Neural progenitor cell (in vitro differentiated cells): ENCODE data around the gene MAP2K5. TPM values are rescaled to one million over a fixed set of nuclear protein-coding genes. Genes with fewer than 3 reads are reported as not detected.
"Not testable (repeated sequence)": the region's sequence is repeated elsewhere in the genome, so short reads cannot be mapped to it uniquely, and the experiment has no call there.

Experiments used
- DNase-seq: peaks from one replicate; pipeline ENCODE4 v3.0.0-alpha.2; 2016; ENCODE audit warnings: low spot score
- H2AFZ ChIP-seq: fragments of 200-600 bp; sonication (generic); replicated peaks from 2 replicates; pipeline ENCODE4 v1.6.1; 2016; ENCODE audit warnings: antibody characterized with exemption
- H3F3A ChIP-seq: fragments of 200-600 bp; sonication (generic); 2 replicates; pipeline ENCODE4 v1.6.1; 2016; ENCODE audit warnings: antibody characterized with exemption, low read depth
- H3K27ac ChIP-seq: fragments of 200-600 bp; sonication (generic); 2 replicates; pipeline ENCODE4 v1.5.1; 2016; ENCODE audit warnings: mild to moderate bottlenecking
- H3K27me3 ChIP-seq: fragments of 200-600 bp; sonication (generic); 2 replicates; pipeline ENCODE4 v1.6.1; 2016; ENCODE audit warnings: mild to moderate bottlenecking, moderate library complexity
- H3K36me3 ChIP-seq: fragments of 200-600 bp; sonication (generic); 2 replicates; pipeline ENCODE4 v1.5.1; 2016
- H3K4me1 ChIP-seq: fragments of 200-600 bp; sonication (generic); 2 replicates; pipeline ENCODE4 v1.6.1; 2016; ENCODE audit warnings: mixed run types
- H3K4me2 ChIP-seq: fragments of 200-600 bp; sonication (generic); 2 replicates; pipeline ENCODE4 v1.6.1; 2016
- H3K4me3 ChIP-seq: fragments of 200-600 bp; sonication (generic); 2 replicates; pipeline ENCODE4 v1.5.1; 2016
- H3K79me2 ChIP-seq: fragments of 200-600 bp; sonication (generic); 2 replicates; pipeline ENCODE4 v1.6.1; 2016; ENCODE audit warnings: low read depth
- H3K9ac ChIP-seq: fragments of 200-600 bp; sonication (generic); 2 replicates; pipeline ENCODE4 v1.6.1; 2016
- H3K9me3 ChIP-seq: fragments of 200-600 bp; sonication (generic); 2 replicates; pipeline ENCODE4 v1.5.1; 2016; ENCODE audit warnings: low read depth
- H4K20me1 ChIP-seq: fragments of 200-600 bp; sonication (generic); 2 replicates; pipeline ENCODE4 v1.6.1; 2016; ENCODE audit warnings: low read depth
- H3K27ac Mint-ChIP-seq: 3 replicates; pipeline ENCODE4 v1.8.0; 2021; ENCODE audit warnings: mixed read lengths
- H3K27me3 Mint-ChIP-seq: 2 replicates; pipeline ENCODE4 v1.8.0; 2022; ENCODE audit warnings: low read depth, mild to moderate bottlenecking, inconsistent platforms, moderate library complexity, mixed read lengths; ENCODE audit not compliant: insufficient read depth
- H3K36me3 Mint-ChIP-seq: 3 replicates; pipeline ENCODE4 v1.8.0; 2021; ENCODE audit warnings: mixed read lengths
- H3K4me1 Mint-ChIP-seq: 3 replicates; pipeline ENCODE4 v1.8.0; 2021; ENCODE audit warnings: mixed read lengths
- H3K4me3 Mint-ChIP-seq: 3 replicates; pipeline ENCODE4 v1.8.0; 2021; ENCODE audit warnings: mild to moderate bottlenecking, moderate library complexity, mixed read lengths
- H3K9me3 Mint-ChIP-seq: 3 replicates; pipeline ENCODE4 v1.8.0; 2020; ENCODE audit warnings: mixed read lengths
- CTCF ChIP-seq: fragments of 200-600 bp; sonication (generic); IDR thresholded peaks from 2 replicates; pipeline ENCODE4 v1.5.1; 2017; ENCODE audit warnings: antibody characterized with exemption, mild to moderate bottlenecking
- EZH2 ChIP-seq: fragments of 200-600 bp; sonication (generic); IDR thresholded peaks from 2 replicates; pipeline ENCODE4 v1.6.1; 2017; ENCODE audit warnings: antibody characterized with exemption, mild to moderate bottlenecking, moderate library complexity
- EZH2phosphoT487 ChIP-seq: fragments of 200-600 bp; sonication (generic); IDR thresholded peaks from 2 replicates; pipeline ENCODE4 v1.6.1; 2017; ENCODE audit warnings: antibody characterized with exemption
- total RNA-seq: library from RNA; depleted of rRNA; stranded (reverse); fragments of >200 nt; gene quantifications from 2 replicates; pipeline ENCODE4 v1.2.3, GENCODE V29; 2015; ENCODE audit warnings: low replicate concordance

The MAP2K5 gene
- total RNA-seq, 1 donor from 2014 or later: 17.2 TPM

GRCh38 chr15:67622110-67622509 lies 79.6 kb downstream of the MAP2K5 start:
- no peaks in the 10 kb centered on the region for H3K9me3 Mint-ChIP-seq
- DNase-seq: no peak
- Histone ChIP-seq H3K79me2 (no peaks in the 10 kb centered on the region), H3K27me3 (no peaks in the 10 kb centered on the region), H3K9me3 (no peaks in the 10 kb centered on the region), H3K4me1 (no peaks in the 10 kb centered on the region), H3K4me2 (no peak overlapping the region), H3K4me3 (no peak overlapping the region), H3K27ac (no peak overlapping the region), H2AFZ (no peak overlapping the region), H3K36me3 (no peaks in the 10 kb centered on the region), H4K20me1 (no peaks in the 10 kb centered on the region), H3F3A (no peaks in the 10 kb centered on the region), H3K9ac (no peak overlapping the region)
- H3K27me3 Mint-ChIP-seq: no peaks in the 10 kb centered on the region
- H3K4me3 Mint-ChIP-seq: no peak overlapping the region
- TF ChIP-seq CTCF (no peak), EZH2phosphoT487 (no peak), EZH2 (no peak)
- no peak overlapping the region for H3K27ac Mint-ChIP-seq
- no peaks in the 10 kb centered on the region for H3K4me1 Mint-ChIP-seq
- H3K36me3 Mint-ChIP-seq: peaks cover 3% of the 10 kb centered on the region

- Histone ChIP-seq H3K36me3 (peaks cover 10% of the 10 kb centered on the region), H3F3A (no peaks in the 10 kb centered on the region), H4K20me1 (no peaks in the 10 kb centered on the region), H3K4me2 (no peak overlapping the region), H3K4me1 (no peaks in the 10 kb centered on the region), H3K27me3 (no peaks in the 10 kb centered on the region), H2AFZ (no peak overlapping the region), H3K4me3 (no peak overlapping the region), H3K79me2 (no peaks in the 10 kb centered on the region), H3K27ac (no peak overlapping the region), H3K9me3 (no peaks in the 10 kb centered on the region), H3K9ac (no peak overlapping the region)
- no peak overlapping the region for H3K4me3 Mint-ChIP-seq
- H3K27ac Mint-ChIP-seq: no peak overlapping the region
- H3K27me3 Mint-ChIP-seq: no peaks in the 10 kb centered on the region
- H3K36me3 Mint-ChIP-seq: peaks cover 14% of the 10 kb centered on the region
- TF ChIP-seq EZH2 (no peak), EZH2phosphoT487 (no peak), CTCF (no peak)
- peaks cover 5% of the 10 kb centered on the region for H3K9me3 Mint-ChIP-seq
- DNase-seq: no peak
- no peaks in the 10 kb centered on the region for H3K4me1 Mint-ChIP-seq
Measured at GRCh38 chr15:67632261-67632660, 89.8 kb downstream of the MAP2K5 start.

- not testable (repeated sequence) for H4K20me1 ChIP-seq, H3K4me1 Mint-ChIP-seq, H3K27me3 Mint-ChIP-seq
Measured at GRCh38 chr15:67635950-67636349, 93.4 kb downstream of the MAP2K5 start.

GRCh38 chr15:67639591-67639990 lies 97.1 kb downstream of the MAP2K5 start:
- Histone ChIP-seq H3K79me2 (no peaks in the 10 kb centered on the region), H3K9ac (no peak overlapping the region), H3K4me1 (peaks cover 4% of the 10 kb centered on the region), H3F3A (no peaks in the 10 kb centered on the region), H3K27me3 (no peaks in the 10 kb centered on the region), H3K9me3 (no peaks in the 10 kb centered on the region), H2AFZ (no peak overlapping the region), H3K36me3 (peaks cover 3% of the 10 kb centered on the region), H3K4me2 (no peak overlapping the region), H3K27ac (no peak overlapping the region), H4K20me1 (no peaks in the 10 kb centered on the region), H3K4me3 (no peak overlapping the region)
- Mint-ChIP-seq H3K36me3 (peaks cover 18% of the 10 kb centered on the region), H3K4me3 (no peak overlapping the region), H3K4me1 (peaks cover 2% of the 10 kb centered on the region), H3K27me3 (no peaks in the 10 kb centered on the region), H3K9me3 (peaks cover 3% of the 10 kb centered on the region), H3K27ac (no peak overlapping the region)
- TF ChIP-seq CTCF: no peak
- TF ChIP-seq EZH2phosphoT487: no peak
- no peak for TF ChIP-seq EZH2
- DNase-seq: no peak

More at GRCh38 chr15:67635950-67636349, 93.4 kb downstream of the MAP2K5 start:
- H3K27ac ChIP-seq, H3F3A ChIP-seq, H3K36me3 ChIP-seq, H3K4me3 Mint-ChIP-seq, H3K9me3 ChIP-seq, H3K79me2 ChIP-seq, H3K4me2 ChIP-seq, DNase-seq, H3K4me1 ChIP-seq, H3K9me3 Mint-ChIP-seq, H2AFZ ChIP-seq, H3K9ac ChIP-seq, H3K4me3 ChIP-seq, H3K27ac Mint-ChIP-seq, H3K27me3 ChIP-seq: not testable (repeated sequence)
- peaks cover 14% of the 10 kb centered on the region for H3K36me3 Mint-ChIP-seq
